Stimulated activated CD8-positive, alpha-beta memory T cell treated with anti-CD3 and anti-CD28 coated beads, Interleukin-15, amount 100 ng/mL, for 1 hour (primary cell): ENCODE data around the gene TBC1D13.
"Not testable (repeated sequence)": the region's sequence is repeated elsewhere in the genome, so short reads cannot be mapped to it uniquely, and the experiment has no call there.

Experiments
- DNase-seq: peaks from one replicate; pipeline ENCODE4 v3.0.0-alpha.2; 2020; ENCODE audit warnings: low read depth

TBC1D13 gene, protein sequence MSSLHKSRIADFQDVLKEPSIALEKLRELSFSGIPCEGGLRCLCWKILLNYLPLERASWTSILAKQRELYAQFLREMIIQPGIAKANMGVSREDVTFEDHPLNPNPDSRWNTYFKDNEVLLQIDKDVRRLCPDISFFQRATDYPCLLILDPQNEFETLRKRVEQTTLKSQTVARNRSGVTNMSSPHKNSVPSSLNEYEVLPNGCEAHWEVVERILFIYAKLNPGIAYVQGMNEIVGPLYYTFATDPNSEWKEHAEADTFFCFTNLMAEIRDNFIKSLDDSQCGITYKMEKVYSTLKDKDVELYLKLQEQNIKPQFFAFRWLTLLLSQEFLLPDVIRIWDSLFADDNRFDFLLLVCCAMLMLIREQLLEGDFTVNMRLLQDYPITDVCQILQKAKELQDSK

GRCh38 chr9:128786681-128787601, at the start of gene TBC1D13:
Gene TBC1D13, plus strand, starts transcription at chr9:128787253. Its CDS starts 101 bp downstream, at chr9:128787354.
- peak; percentile 79 for DNase-seq

DNA sequence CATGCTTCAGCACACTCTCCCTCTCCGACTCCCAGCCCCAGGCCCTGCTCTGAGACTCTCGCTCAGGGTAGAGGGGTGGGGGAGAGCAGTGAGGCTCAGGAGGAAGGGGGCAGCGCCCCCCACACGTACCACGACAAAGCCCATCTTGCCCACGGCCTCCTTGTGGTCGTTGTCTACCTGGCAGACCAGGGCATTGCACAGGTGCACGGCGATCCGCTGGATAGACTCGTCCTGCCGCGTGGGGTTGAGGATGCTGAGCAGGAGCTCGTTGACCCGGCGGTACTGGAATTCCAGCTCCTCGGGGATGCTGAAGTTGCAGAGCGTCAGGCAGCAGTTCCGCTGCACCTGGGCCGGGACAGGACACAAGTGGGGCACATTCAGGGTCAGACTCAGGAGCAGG, 44.7 kb upstream of the TBC1D13 start:
- DNase-seq = no peak

GRCh38 chr9:128743421-128743820, 43.6 kb upstream of the TBC1D13 start:
- no peak for DNase-seq

- no peak for DNase-seq
These were observed 39.8 kb upstream of the TBC1D13 start for GRCh38 chr9:128747241-128747640.

- no peak for DNase-seq
These were observed 36.0 kb upstream of the TBC1D13 start for GRCh38 chr9:128750926-128751595.

GRCh38 chr9:128753627-128754026, 33.4 kb upstream of the TBC1D13 start:
- DNase-seq = no peak

DNA sequence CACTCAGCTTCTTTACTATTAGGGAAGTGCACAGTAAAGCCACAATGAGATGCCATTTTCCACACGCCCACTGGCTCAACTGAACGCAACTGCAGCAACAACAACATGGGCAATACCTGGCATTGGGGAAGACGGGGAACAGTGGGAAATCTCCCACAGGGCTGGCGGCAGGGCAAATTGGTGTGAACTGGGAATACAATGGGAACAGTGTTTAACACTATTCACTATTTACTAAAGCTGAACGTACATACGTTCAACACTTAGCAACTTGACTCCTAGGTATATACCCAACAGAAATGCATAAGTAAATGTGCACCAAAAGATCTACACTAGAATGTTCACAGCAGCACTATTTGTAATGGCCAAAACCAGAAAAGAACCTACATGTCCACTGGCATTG, 29.5 kb upstream of the TBC1D13 start:
- no peak for DNase-seq

DNA sequence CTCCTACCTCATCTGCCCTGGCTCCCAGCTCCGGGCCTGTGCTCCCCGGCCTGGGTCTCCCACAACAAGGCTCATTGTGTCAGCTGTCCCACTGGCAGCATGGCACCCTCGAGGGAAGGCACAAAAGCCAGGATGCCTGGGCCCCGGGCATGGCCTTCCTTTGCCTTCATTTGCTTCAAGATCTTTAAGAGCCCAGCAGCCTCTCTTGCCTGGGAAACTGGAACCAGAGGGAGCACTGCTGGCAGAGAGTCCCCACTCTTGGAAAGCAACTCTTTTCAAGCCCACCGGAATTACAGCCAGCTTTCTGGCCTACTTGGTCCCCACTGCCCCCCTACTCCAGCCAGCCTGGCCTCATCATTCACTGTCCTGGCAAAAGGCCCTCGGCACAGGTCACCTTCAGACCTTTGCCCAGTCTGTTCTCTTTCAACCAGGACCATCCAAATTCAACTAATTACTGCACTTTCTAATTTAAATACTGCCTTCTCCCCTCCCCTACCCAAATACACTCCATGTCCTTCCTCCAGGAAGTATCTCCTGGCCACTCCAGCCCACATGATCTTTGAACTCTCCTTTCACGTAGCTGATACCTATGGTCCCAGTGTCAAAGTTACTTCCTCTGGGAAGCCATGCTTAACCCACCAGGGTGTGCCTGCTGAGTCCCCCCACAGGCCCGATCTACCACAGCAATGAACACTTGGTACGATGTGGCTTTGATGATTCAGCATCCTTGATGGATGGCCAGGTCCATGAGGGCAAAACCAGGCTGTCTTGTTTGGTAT, 24.2 kb upstream of the TBC1D13 start:
- DNase-seq = no peak

DNA sequence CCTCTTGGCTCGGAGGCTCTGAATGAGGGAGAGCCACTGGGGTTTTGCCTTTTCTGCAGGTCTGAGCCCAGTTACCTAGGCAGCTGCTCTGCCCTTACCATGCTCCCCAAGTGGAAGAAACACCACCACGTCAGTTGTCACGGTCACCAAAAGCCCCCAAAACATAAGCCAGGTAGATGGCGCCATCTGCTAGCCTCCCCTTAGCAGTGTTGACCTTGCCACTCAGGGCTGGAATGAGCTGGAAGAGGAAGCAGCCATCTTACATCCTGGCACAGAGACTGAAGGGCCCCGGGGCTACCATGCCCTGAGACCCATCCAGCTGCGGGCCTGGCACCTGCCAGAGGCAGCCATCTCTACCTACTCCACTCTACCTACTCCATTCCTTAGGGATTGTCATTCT, 22.7 kb upstream of the TBC1D13 start:
- no peak for DNase-seq

DNA sequence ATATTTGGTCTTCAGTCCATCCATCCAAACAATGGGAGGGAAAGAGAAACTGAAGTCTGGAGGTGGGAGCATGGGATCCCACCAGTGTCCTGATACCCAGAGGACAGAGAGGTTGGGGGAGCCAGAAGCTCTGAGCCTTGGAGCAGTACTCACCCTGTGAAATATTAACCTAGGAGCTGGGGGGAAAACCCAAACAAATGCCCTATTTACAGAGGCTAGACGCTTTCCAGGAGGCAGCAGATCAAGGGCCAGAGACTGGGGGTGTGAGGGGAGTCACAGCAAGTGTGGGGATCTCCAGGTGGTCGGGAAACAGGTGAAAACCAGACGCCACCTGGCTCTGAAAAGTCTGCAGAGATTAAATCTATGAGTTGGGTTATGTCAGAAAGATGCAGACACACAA, 21.6 kb upstream of the TBC1D13 start:
- no peak for DNase-seq

DNA sequence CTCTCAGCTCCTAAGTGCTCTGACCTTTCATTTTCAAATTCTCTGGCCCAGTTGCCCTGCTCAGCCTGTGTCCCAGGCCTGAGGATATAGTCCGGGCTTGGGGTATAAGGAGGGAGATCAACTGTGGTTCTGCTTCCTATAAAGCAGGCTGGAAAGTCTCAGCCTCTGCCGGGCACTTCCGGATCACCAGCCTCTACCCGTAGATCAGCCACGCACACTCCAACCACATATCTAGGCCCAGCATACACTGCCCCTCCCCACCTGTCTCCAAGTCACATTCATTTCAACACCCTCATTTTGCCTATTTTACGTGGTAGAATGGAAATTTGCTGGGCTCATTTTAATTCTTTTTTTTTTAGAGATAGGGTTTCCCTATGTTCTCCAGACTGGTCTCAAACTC, 18.4 kb upstream of the TBC1D13 start:
- no peak for DNase-seq

DNA sequence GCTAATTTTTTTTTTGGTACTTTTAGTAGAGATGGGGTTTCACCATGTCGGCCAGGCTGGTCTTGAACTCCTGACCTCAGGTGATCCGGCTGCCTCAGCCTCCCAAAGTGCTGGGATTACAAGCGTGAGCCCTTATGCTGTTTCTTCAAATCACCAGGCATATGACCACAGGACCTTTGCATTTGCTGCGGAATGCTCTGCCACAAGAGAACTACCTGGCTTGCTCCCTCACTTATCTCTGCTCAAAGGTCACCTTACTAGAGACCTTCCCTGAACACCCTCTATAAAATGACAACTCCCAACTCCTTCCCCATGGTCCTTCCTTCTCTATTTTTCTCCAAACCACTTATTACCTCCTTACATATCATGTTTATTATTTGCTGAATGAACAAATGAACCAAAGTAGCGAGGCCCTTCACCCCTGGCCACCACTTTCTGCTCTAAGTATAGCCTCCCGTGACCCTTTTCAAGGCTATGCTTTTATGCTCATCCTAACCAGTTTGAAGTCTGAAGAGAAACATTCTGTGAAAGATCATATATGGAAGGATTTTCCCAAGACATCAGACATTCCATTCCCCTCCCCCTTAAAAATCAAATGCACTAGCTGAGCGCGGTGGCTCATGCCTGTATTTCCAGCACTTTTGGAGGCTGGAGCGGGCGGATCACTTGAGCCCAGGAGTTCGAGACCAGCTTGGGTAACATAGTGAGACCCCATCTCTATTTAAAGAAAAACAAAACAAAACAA, 16.6 kb upstream of the TBC1D13 start:
- no peak for DNase-seq

- DNase-seq = no peak
These were observed 15.8 kb upstream of the TBC1D13 start for GRCh38 chr9:128771094-128771721.

- DNase-seq = peak; percentile 85
These were observed 15.1 kb upstream of the TBC1D13 start, which contains the start of gene ZER1 for GRCh38 chr9:128771745-128772519. Gene ZER1, minus strand, starts transcription at chr9:128771927. Its CDS starts 16,362 bp downstream, at chr9:128755565.

DNA sequence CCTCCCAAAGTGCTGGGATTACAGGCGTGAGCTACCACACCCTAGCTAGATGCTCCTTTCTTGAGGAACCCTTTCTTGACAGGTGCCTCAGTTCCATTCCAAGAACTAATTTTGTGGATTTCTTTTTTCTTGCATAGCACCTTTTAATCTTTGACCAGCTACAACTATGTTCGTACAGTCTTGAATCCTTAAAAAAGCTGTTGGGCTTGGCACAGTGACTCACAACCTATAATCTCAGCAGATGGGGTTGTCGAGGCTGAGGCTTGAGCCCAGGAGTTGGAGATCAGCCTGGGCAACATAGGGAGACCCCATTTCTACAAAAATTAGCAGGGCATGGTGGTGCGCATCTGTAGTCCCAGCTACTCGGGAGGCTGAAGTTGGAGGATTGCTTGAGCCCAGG, 14.0 kb upstream of the TBC1D13 start:
- DNase-seq = no peak

GRCh38 chr9:128774804-128775203, 12.2 kb upstream of the TBC1D13 start:
- DNase-seq = no peak

DNA sequence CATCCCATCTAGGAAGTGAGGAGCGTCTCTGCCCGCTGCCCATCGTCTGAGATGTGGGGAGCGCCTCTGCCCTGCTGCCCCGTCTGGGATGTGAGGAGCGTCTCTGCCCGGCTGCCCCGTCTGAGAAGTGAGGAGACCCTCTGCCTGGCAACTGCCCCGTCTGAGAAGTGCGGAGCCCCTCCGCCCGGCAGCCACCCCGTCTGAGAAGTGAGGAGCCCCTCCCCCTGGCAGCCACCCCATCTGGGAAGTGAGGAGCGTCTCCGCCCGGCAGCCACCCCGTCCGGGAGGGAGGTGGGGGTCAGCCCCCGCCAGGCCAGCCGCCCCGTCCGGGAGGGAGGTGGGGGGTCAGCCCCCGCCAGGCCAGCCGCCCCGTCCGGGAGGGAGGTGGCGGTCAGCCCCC, 7.0 kb upstream of the TBC1D13 start:
- not testable (repeated sequence) for DNase-seq

DNA sequence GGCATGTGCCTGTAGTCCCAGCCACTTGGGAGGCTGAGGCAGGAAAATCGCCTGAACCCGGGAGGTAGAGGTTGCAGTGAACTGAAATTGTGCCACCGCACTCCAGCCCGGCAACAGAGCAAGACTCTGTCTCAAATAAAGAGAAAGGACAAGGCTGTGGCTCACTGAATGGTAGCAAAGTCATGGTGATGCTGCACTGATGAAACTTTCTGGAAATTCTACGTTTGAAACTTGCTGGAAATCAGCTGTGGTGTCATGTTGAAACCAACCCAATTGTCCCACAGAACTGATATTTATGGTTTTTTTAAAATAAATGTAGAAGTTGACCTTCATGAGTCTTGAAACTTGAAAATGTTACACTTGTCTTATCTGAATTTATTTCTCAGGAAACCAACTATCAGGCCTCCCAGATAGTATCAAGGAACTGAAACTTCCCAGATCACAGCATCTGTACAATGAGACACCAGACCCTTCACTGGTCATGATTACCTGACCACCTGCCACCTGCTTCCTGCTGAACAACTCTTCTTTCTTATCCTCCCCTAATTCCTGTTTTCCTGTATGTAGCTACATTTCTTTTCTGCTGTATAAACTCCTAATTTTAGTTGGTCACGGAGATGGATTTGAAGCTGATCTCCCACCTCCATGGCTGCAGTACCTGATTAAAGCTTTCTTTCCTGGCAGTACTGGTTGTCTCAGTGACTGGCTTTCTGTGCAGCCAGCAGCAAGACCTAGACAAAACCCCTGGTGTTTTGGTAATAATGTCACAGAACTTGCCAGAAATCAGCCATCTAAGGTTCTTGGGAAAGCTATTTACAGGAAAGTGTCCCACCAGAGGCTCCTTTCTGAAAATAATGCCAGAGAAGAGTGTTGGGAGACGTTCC, 5.6 kb upstream of the TBC1D13 start:
- no peak for DNase-seq

- DNase-seq = no peak
These were observed 4.4 kb upstream of the TBC1D13 start for GRCh38 chr9:128782669-128783068.
